ENCODE data around the gene EHD1. TPM values are rescaled to one million over a fixed set of nuclear protein-coding genes. Genes with fewer than 3 reads are reported as not detected.

The EHD1 gene
- total RNA-seq, 1 donor from 2014 or later, result 101 TPM

DNA sequence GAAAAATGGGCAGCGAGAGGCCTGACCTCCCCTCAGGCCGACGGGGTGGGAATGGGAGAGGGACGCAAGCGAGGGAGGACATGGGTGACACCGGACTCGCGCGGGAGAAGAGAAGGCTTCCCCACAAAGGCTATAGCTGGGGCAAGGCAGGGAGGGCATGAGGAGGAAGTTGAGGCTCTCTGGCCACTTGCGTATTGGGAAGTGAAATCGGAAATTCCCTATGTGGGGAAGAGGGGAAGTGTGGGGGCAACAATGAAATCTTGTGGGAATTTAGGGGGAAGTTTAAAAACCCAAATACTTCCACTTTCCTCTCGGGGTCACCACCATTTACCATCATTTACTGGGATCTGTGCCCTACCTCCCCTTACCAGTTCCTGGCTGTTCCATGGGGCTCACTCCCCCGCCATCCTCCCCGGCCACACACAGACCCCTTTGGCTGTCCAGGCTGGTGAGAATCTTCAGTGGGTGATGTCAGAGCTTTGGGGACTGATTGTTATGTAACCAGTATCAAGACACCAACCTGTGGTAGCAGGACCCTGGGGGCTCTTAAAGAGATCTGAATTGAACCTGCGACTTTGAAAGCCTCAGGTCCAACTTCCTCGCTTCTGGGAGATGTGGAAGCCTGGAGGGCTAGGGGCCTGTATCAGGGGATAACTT lies 951 bp upstream of the EHD1 start:
- Mint-ChIP-seq H3K27me3 (no peaks in the 10 kb centered on the region), H3K4me1 (peaks cover 58% of the 10 kb centered on the region), H3K4me3 (peak overlapping the region; percentile 100), H3K9me3 (no peaks in the 10 kb centered on the region), H3K36me3 (ENCODE audit: low read depth) (peaks cover 30% of the 10 kb centered on the region), H3K27ac (peak overlapping the region; percentile 97)
- peak; percentile 71 for DNase-seq
- intact Hi-C loops (cut with micrococcal nuclease), result loop anchor here (2.0 kb wide), 3 partner anchors 29 to 45 kb away; partner anchors contain the start of genes ATG2A and PPP2R5B

DNA sequence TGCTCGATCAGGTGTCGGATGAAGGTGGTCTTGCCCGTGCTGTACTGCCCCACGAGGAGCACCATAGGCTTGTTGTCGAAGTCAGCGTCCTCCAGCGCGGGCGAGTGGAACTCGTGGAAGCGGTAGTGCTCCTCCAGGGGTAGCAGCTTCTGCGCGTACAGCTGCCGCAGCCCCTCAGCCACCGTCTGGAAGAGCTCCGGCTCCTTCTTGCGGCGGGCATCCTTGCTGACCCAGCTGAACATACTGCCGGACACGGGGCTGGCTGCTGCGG lies 263 bp downstream of the EHD1 start:
- intact Hi-C loops (cut with micrococcal nuclease), result loop anchor here (1.0 to 2.0 kb wide), 6 partner anchors 10 to 47 kb away; partner anchors contain the start of genes ATG2A and PPP2R5B
- DNase-seq, result no peak
- Mint-ChIP-seq H3K36me3 (ENCODE audit: low read depth) (peaks cover 36% of the 10 kb centered on the region), H3K4me1 (peaks cover 61% of the 10 kb centered on the region), H3K4me3 (peak overlapping the region; percentile 100), H3K9me3 (no peaks in the 10 kb centered on the region), H3K27ac (peak overlapping the region; percentile 86), H3K27me3 (no peaks in the 10 kb centered on the region)

DNA sequence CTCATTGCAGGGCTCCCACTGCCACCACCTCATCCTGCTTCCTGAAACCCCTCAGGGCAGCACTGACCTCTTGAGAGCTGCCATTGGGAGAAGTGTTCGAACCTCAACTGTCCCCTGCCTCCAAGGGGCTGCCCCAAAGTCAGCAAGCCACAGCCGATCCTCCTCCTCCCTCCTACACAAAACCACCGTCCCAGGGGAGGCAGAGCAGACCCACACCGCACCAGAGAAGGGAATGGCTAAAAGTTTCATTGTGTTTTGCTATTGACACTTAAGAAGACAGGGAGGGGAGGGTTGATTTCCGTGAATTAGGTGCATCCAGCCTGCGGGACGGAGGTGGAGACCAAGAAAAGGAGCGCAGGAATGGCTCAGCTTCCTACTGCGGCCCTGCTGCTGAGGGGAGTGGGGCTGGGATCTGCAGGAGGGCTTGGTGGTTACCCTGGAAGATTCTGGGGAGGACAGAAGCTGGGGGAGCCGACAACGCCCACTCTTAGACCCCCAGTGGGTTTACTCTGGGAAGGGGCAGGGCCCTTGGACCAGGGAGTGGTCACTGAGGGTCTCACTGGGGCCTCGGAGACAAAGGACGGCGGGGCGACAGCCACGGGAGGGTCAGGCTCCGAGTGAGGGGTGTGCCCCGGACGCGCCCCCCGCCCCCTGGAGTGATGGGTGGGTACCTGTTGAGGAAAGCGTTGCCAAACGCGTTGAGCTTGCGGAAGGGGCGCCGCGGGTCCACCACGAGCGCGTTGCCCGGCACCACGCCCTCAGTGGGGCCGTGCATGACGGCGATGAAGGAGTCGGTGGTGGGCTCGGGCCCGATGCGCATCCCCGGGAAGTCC lies 815 bp downstream of the EHD1 start:
- H3K9me3 Mint-ChIP-seq, result no peaks in the 10 kb centered on the region
- peaks cover 42% of the 10 kb centered on the region for H3K36me3 Mint-ChIP-seq (ENCODE audit: low read depth)
- H3K4me3 Mint-ChIP-seq, result peak overlapping the region; percentile 100
- H3K4me1 Mint-ChIP-seq, result peaks cover 66% of the 10 kb centered on the region
- H3K27ac Mint-ChIP-seq, result peak overlapping the region; percentile 86
- H3K27me3 Mint-ChIP-seq, result no peaks in the 10 kb centered on the region
- intact Hi-C loops (cut with micrococcal nuclease), result loop anchor here (1.0 to 2.0 kb wide), 6 partner anchors 11 to 47 kb away; partner anchors contain the start of genes ATG2A and PPP2R5B
- peak; percentile 78 for DNase-seq

DNA sequence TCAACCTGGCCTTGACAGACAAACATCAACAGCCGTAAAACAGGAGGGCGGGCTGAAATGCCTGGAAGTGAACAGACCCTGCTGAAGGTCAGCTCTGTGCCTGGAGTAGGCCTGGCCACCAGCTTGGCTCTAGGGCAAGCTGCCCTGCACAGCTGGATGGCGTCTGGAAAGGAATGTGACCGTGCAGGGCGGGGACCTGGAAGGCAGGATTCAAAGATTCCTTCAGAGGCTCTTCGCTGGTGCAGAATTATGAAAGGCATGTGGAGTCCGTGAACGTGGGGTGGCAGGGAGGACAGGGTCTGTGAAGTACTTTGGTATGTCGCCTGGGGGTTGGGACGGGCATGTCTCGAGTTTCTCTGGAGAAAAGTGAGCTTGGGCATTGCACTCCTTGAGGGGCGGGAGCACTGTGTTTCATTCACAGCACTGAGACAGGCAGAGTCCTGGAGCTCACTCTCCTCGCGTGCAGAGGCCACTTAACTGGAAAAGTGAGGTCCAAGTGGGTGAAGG lies 1.5 kb downstream of the EHD1 start:
- Mint-ChIP-seq H3K27ac (peak overlapping the region; percentile 86), H3K27me3 (no peaks in the 10 kb centered on the region), H3K4me3 (peak overlapping the region; percentile 100), H3K36me3 (ENCODE audit: low read depth) (peaks cover 46% of the 10 kb centered on the region), H3K9me3 (no peaks in the 10 kb centered on the region), H3K4me1 (peaks cover 69% of the 10 kb centered on the region)
- DNase-seq, result peak; percentile 71
- intact Hi-C loops (cut with micrococcal nuclease), result no loop called here

DNA sequence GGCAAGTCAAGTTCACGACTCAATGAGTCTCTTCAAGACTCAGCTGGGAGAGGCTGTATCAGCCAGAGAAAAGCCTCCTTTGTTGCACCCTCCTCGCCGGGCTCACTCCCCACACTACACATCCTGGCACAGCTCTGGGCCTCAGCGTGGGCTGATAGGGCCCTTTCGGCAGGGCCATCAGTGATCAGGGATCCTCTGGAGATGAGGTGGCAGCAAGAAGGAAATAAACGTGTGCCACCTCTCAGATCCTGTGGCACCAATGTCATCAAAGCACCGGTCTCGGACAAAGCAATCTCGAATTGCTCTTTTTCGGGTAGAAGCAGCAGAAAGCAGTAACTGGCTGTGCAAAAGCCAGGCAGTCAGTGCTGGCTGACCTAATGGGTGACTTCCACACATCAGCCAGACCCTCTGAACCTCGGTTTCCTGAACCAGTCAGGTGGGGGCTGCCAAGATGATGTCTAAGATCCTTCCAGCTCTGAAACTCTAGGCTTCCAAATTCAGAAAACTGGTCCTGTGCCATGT lies 2.1 kb downstream of the EHD1 start:
- no peaks in the 10 kb centered on the region for H3K9me3 Mint-ChIP-seq
- H3K36me3 Mint-ChIP-seq (ENCODE audit: low read depth), result peaks cover 52% of the 10 kb centered on the region
- no peaks in the 10 kb centered on the region for H3K27me3 Mint-ChIP-seq
- peak overlapping the region; percentile 86 for H3K27ac Mint-ChIP-seq
- peak overlapping the region; percentile 100 for H3K4me3 Mint-ChIP-seq
- peaks cover 75% of the 10 kb centered on the region for H3K4me1 Mint-ChIP-seq
- intact Hi-C loops (cut with micrococcal nuclease), result no loop called here
- peak; percentile 80 for DNase-seq

DNA sequence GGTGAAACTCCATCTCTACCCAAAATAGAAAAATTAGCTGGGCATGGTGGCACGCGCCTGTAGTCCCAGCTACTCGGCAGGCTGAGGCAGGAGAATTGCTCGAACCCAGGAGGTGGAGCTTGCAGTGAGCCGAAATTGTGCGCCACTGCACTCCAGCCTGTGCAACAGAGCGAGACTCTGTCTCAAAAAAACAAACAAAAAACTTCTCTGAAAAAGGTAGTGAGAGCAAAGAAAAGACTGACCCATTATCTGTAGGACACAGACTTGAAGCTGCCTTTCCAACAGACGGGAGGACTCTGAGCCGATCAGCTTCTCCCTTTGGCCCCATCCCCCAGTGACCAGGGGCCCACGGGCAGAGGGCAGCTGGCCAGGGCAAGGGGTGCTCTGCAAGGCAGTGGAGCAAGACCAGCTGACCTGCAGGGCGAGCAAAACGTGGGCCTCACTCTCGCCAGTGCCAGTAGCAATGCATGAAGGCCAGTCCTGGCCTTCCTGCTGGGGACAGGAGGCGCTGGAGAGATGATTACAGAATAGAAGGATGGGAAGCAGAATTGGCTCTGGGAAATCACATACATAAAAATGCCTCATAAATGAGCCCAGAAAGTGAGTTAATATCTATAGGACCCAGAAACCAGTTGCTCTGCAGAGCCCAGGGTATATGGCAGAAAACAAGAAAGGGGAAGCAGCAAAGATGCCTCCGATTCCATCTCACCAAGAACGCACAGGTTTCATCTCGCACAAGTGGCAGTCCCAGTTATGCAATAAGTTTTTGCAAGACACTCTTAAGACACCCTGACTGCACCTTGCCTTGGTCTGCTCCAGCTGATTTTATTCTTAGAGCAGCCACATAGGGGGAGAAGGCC lies 2.8 kb downstream of the EHD1 start:
- Mint-ChIP-seq H3K27ac (peak overlapping the region; percentile 67), H3K9me3 (no peaks in the 10 kb centered on the region), H3K4me1 (peaks cover 71% of the 10 kb centered on the region), H3K4me3 (peak overlapping the region; percentile 100), H3K27me3 (no peaks in the 10 kb centered on the region), H3K36me3 (ENCODE audit: low read depth) (peaks cover 54% of the 10 kb centered on the region)
- intact Hi-C loops (cut with micrococcal nuclease), result no loop called here
- no peak for DNase-seq

DNA sequence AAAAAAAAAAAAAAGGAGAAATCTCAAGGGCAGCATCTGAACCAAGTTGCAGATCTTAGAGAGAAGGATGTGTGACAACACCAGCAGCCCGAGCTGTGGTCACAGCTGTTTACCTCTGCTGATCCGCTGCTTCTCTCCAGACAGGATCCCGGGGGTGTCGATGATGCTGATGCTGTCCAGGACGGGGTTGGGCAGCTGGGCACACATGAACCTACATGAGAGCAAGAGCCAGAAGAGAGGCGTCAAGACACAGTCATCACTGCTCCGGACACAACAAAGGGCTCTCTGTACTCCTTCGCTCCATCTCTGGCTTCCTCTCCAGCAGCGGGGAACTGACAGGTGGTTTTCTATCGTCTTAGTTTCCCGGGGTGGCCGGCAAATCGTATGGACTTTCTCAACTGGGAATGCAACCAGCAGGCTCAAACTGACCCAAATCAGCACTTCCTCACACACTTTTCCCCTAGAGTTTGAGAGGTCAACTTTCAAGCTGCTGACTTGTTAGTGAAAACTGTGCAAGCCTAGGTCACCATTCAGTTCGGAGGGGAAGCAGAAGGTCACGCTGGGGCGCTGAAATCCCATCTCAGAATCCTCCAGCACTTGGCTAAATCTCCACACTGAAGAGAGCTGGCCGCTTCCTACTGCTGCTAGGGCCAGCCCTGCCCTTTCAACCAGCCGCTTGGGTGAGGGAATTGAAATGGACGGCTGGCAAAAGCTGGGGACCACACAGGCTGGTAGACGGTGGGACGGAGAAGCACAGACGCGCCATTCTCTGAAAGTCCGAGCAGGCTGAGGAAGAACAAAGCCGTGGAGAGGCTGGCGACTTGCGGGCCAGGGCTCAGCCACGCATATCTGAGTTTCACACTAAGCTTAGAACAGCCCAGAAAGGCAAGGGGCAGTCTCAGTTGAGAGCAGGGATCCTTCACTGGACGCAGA lies 3.8 kb downstream of the EHD1 start:
- Mint-ChIP-seq H3K9me3 (no peaks in the 10 kb centered on the region), H3K27ac (peak overlapping the region; percentile 53), H3K27me3 (no peaks in the 10 kb centered on the region), H3K4me3 (peak overlapping the region; percentile 100), H3K4me1 (peaks cover 71% of the 10 kb centered on the region), H3K36me3 (ENCODE audit: low read depth) (peaks cover 57% of the 10 kb centered on the region)
- intact Hi-C loops (cut with micrococcal nuclease), result no loop called here
- no peak for DNase-seq

DNA sequence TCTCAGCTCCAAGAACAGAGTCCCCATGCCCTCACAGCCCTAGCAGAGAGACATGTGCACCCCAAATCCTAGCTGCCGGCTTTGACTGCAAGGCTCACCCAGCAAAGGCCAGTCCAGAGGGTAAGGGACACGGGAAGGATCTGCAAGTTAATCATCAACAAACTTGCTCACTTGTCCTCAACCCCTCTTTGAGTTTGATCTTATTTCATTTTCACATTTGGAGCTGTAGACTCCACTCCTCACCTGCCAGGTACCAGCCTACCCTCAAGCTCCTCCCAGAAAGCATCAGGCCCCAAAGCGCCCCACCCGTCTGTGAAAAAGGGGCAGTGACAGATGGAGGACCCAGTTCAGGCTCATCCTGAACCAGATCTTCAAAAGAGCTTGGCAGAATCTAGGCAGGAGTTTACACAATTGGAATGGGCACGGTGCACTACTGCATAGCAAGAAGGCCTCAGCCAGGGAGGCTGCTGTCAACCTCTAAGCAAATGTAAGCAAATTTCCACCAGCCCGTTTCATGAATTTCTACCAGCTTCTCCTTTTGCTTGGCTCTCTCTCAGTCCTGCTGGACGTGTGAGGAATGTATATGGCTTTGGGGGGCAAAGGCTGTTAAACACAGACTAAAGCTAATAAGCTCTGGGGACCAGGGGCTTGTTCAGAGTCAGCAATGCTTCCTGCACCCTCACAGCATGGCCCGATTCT lies 5.5 kb downstream of the EHD1 start:
- intact Hi-C loops (cut with micrococcal nuclease), result no loop called here
- Mint-ChIP-seq H3K4me3 (peak overlapping the region; percentile 1), H3K4me1 (peaks cover 80% of the 10 kb centered on the region), H3K36me3 (ENCODE audit: low read depth) (peaks cover 69% of the 10 kb centered on the region), H3K27me3 (no peaks in the 10 kb centered on the region), H3K27ac (peak overlapping the region; percentile 7), H3K9me3 (no peaks in the 10 kb centered on the region)
- DNase-seq, result no peak

DNA sequence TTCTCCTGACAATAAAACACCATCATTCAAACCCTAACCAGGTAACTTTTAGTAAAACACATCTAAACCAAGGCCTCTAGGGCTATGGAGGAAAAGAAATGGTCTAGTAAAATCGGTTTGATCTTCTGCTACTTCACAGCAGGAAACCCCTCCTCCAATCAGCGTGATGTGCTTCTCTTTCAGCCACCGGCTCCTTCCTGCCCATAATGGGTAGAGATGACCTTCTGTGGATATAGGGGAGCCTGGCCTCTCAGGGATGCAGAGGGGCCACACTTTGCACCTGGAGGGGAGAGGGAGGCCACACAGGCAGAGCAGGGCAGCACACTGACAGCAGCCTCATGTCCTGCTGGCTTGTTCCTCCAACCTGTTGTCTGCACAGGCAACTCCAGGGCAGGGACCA lies 6.9 kb downstream of the EHD1 start:
- H3K27me3 Mint-ChIP-seq, result no peaks in the 10 kb centered on the region
- intact Hi-C loops (cut with micrococcal nuclease), result no loop called here
- no peaks in the 10 kb centered on the region for H3K9me3 Mint-ChIP-seq
- H3K4me3 Mint-ChIP-seq, result peak overlapping the region; percentile 61
- H3K27ac Mint-ChIP-seq, result peak overlapping the region; percentile 61
- H3K4me1 Mint-ChIP-seq, result peaks cover 74% of the 10 kb centered on the region
- H3K36me3 Mint-ChIP-seq (ENCODE audit: low read depth), result peaks cover 64% of the 10 kb centered on the region
- DNase-seq, result no peak

DNA sequence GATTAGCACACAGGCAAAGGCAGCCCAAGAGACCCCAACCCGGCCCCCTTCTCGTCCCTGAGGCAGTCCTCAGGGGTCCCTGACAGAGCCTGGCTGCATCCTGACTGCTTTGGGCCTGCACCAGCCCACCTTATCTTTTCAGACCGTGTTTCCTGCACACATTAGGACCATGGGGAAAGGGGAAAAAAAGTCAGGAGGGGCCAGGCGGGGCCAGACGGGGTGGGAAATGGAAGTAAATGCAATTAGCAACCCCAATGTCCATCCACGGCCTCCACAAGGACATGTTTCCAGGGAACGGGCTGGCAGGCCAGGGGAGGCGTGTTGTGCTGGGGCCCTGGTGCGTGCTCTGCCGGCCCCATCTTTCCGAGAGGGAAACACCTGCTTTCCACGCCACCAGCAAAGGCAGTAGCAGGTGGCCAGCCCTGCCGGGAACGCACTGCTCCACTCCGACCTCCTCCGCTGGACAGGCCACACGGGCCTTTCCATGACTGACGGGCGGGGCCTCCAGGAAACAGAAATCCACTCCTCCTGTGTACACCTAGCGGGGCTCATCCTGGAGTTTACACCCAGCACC lies 7.4 kb downstream of the EHD1 start:
- no peak for DNase-seq
- Mint-ChIP-seq H3K4me1 (peaks cover 74% of the 10 kb centered on the region), H3K9me3 (peaks cover 3% of the 10 kb centered on the region), H3K27me3 (no peaks in the 10 kb centered on the region), H3K4me3 (peak overlapping the region; percentile 70), H3K27ac (peak overlapping the region; percentile 81), H3K36me3 (ENCODE audit: low read depth) (peaks cover 65% of the 10 kb centered on the region)
- intact Hi-C loops (cut with micrococcal nuclease), result no loop called here

DNA sequence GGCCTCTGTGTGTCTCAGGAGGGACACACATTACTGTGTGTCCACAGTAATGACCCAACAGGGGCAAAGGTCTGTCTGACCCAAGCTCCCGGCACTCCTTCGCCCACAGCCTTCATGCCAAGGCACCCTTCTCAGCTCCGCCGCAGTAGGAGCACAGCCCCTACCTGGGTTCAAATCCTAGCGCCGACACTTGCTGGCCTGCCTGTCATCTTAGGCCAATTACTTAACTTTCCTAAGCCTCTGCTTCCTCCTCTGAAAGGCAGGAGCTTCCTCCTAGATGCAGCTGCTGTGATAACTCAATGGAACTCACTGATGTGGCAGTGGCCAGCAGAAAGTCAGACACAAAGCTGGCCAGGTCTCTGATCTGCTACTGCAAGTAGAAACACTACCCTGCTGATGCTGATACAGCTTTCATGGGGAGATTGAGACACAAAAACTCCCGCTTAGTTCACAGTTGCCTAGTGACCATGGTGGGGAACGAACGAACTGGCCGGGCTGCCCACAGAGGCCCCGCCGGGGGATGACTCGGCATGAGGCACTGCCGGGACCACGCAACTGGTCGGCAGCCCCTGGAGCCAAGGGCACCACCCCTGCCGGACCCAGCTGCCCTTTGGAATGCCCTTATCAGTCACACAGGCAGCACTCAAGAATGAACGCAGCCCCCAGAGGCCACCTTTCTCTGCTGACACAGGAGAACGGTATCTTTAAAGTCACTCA lies 8.1 kb downstream of the EHD1 start:
- Mint-ChIP-seq H3K27ac (peak overlapping the region; percentile 81), H3K9me3 (peaks cover 7% of the 10 kb centered on the region), H3K4me1 (peaks cover 74% of the 10 kb centered on the region), H3K36me3 (ENCODE audit: low read depth) (peaks cover 64% of the 10 kb centered on the region), H3K4me3 (peak overlapping the region; percentile 70), H3K27me3 (no peaks in the 10 kb centered on the region)
- no peak for DNase-seq
- intact Hi-C loops (cut with micrococcal nuclease), result no loop called here
